ENCODE results near the gene CYP11A1.
"Not testable (repeated sequence)": the region's sequence is repeated elsewhere in the genome, so short reads cannot be mapped to it uniquely, and the experiment has no call there.

Gene CYP11A1

GRCh38 chr15:74373731-74374647 lies 6.5 kb upstream of the CYP11A1 start:
- peak; percentile 74 for DNase-seq

GRCh38 chr15:74373056-74373650 lies 5.7 kb upstream of the CYP11A1 start:
- DNase-seq = no peak

DNA sequence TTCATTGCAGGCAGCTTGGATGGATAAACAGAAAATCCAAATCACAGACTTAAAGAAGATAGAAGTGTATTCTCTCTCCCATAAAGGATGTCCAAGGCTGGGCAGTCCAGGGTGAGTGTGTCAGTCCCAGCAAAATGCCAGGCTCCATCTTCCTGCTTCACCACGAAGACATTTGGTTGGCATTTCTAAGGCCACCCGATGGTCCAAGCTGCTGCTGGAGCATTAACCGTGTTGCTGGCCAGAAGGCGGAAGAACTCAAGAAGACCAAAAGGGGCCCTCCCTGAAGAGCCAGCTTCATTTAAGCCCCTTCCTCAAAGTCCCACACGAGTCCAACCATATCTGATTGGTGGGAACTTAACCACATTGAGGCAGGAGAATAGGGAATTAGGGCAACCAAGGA lies 3.0 kb upstream of the CYP11A1 start:
- no peak for DNase-seq

- DNase-seq = no peak
Observed at GRCh38 chr15:74369756-74370155, 2.3 kb upstream of the CYP11A1 start.

DNA sequence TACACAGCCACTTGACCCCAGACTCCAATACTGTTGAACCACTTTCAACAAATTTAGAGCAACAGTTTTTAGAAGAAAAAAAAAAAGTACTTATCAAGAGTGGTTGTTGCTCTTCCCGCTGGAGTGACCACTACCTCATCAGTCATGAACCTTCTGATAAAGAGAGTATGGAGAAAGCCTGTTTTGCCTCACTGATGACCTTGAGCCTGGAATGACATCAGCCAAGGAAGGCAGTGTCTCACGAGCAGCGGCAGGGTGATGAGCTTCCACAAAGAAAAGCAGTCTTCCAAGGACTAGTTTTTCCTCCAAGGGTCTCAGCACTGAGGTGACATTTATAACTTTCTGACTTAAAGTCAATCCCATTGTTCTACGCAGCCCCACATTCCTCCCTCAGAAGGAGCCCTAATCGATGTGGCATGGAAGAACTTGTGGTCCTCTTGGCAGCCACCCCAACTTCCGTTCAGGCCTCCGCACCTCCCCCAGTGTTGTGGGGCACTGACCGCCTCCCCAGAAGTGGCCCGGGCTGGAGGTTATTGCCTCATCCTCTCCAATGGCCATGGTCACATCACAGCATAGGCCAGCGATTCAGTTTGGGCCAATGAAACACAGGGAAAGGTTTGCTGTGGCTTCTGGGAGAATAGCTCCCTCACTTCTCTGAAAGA lies 1.8 kb upstream of the CYP11A1 start:
- no peak for DNase-seq

- no peak for DNase-seq
Observed at GRCh38 chr15:74368121-74368520, 675 bp upstream of the CYP11A1 start.

DNA sequence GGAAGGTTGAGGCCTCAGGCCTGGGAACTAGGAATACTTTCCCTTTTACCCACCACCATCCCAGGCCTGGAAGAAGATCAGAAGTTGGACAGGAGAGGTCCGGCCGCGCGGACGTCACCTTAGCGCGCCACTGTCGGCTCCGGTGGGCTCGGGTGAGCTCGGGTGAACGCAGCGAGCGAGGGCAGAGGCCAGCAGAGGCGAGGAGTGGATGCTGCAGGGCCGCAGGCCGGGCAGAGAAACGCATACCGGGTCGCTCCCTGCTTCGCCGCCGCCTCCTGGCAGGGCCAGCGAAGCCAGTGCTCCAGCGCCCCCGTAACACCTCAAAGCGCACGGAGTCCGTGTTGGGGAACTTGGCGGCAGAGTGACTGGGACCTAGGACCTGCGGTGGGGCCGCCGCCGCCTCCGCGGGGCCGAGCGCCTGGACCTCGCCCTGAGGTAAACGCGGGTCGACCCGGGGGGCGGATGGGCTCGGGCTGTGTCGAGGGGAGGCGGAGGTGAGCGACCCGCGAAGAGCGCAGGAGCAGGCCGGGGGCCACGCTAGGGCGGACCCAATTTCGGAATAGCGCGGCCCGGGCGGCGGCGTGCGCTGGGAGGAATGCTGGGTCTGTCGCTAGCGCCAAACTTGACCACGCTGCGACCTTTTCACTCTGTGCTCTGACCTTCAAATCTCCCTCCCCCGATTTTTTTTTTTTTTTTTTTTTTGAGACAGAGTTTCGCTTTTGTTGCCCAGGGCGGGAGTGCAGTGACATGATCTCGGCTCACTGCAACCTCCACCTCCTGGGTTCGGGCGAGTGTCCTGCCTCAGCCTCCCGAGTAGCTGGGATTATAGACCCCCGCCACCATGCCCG lies 1.6 kb downstream of the CYP11A1 start:
- no peak for DNase-seq

- DNase-seq = no peak
Observed at GRCh38 chr15:74364936-74365597, 2.4 kb downstream of the CYP11A1 start.

- DNase-seq = no peak
Observed at GRCh38 chr15:74362482-74362881, 5.0 kb downstream of the CYP11A1 start.

DNA sequence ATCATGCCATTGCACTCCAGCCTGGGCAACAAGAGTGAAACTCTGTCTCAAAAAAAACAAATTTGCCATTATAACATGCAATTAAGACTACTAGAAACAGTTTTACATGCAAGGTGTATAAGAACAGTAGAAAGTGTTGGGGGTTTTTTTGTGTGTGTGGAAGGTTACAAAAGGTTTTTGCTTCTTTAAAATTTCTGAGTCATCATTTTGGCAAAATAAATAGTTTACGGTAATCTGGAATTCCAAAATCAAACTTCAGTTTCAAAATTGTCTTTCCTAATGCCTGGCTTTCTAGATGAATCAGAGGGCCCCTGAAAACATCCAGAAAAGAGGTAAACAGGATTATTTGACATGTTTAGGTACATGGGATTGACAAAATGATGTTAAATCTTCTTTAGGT lies 6.6 kb downstream of the CYP11A1 start:
- not testable (repeated sequence) for DNase-seq

DNA sequence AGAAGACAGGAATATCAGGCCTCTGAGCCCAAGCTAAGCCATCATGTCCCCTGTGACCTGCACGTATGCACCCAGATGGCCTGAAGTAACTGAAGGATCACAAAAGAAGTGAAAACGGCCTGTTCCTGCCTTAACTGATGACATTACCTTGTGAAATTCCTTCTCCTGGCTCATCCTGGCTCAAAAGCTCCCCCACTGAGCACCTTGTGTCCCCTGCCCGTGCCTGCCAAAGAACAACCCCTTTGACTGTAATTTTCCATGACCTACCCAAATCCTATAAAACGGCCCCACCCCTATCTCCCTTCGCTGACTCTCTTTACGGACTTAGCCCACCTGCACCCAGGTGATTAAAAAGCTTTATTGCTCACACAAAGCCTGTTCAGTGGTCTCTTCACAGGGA lies 8.1 kb downstream of the CYP11A1 start:
- DNase-seq = not testable (repeated sequence)

DNA sequence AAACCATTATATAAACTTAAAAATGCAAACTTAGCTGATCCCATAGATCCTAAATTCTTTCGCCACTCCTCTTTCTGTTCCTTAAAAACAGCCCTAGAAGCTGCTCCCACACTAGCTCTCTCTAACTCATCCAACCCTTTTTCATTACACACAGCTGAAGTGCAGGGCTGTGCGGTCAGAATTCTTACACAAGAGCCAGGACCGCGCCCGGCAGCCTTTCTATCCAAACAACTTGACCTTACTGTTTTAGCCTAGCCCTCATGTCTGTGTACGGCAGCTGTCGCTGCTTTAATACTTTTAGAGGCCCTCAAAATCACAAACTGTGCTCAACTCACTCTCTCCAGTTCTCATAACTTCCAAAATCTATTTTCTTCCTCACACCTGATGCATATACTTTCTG lies 9.9 kb downstream of the CYP11A1 start:
- not testable (repeated sequence) for DNase-seq

GRCh38 chr15:74356050-74356449 lies 11.4 kb downstream of the CYP11A1 start:
- DNase-seq = not testable (repeated sequence)

- not testable (repeated sequence) for DNase-seq
Observed at GRCh38 chr15:74353992-74354391, 13.5 kb downstream of the CYP11A1 start.

DNA sequence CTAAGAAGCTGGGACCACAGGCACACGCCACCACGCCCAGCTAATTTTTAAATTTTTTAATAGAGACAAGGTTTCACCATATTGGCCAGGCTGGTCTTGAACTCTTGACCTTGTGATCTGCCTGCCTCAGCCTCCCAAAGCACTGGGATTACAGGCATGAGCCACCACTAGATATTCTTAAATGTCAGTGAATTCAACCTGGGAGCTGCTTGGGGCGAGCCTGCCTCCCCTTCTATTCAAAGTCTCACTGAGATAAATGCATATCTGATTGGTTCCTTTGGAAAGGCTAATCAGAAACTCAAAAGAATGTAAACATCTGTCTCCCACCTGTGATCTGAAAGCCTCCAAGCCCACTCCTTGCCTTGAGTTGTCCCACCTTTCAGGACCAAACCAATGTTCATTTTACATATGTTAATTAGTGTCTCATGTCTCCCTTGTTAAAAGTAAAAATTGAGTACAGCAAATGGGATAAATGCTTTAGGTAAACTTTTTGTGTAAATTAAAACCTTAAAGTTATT lies 15.0 kb downstream of the CYP11A1 start:
- DNase-seq = no peak

DNA sequence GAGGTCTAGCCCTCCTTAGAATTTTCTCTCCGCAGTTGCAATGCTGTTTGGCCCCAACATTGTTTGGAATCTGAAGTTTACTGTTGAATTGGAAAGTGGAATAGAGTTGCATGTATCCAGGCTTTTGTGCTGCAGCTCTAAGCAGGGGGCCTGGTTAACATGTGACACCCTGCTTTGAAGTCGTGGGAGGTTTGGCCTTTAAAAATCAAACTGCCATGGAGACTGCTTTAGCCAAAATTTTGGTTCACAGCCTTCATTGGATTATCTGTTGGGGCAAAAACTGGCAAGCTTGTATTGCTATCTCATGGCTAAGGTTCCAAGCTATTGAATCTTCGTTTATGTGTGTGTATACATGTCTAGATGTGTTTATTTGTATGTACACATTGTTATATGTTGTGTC lies 15.8 kb downstream of the CYP11A1 start:
- DNase-seq = no peak

DNA sequence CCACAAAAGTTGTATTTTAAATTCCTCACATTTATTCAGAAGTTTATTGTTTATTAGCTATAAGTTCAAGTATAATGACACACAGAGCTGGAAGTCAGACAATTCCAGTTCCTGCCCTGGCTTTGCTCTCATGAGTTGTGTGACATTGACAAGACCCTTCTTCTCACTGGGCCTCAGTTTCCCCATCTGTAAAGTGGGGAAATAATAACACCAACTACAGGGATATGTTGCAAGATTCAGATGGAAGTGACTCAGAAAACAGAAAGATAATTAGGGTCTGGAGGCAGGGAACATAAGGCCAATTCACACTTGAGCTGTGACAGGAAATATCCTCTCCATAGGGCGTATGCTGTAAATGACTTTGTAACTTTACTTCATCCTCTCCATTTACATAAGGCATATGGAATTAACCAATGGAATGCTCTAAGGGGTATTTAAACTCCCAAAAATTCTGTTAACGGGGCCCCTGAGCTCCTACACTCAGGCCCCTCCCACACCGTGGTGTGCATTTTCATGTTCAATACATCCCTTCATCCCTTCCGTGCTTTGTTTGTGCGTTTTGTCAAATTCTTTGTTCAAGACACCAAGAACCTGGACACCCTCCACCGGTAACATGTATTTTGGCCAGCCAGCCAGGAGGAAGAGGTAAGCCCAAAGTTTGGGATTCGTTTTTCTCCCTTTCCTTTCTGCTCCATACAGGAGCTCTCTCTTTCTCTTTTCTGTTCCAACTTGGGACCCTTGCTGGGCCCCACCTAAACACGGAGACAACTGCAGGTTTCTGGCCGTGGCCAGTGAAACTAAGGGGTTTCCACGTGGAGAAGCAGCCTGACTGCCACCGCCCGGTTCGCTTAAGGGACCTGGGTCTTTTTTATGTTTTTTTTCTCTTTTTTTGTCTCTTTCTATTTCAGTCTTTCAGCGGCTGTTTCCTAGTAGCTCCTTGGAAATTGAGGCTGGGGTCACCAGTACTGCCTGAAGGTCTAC lies 16.9 kb downstream of the CYP11A1 start:
- DNase-seq = no peak

DNA sequence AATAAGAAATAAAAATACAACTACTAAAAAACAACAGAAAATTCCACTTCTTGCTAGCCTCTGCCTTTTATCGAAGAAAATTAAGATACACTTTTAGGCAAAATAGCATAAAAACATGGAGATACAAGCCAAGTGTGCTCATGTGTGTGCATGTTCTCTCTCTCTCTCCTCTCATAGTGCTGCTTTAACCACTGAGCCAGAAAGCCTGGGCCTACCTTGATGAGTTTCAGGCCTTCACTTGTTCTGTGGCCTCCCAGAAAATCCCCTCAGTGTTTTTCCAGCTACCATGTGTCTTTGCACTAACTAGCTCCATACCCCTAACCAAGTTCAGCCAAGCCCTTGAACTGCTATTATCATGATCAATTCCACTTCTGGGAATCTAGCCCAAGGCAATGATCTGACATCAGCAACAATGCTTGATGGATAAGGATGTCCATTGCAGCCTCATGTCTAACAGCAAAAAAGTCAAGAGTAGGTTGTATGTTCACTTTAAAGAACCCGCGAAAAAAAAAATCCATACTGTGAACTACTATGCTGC lies 18.1 kb downstream of the CYP11A1 start:
- no peak for DNase-seq

- no peak for DNase-seq
Observed at GRCh38 chr15:74347757-74348250, 19.6 kb downstream of the CYP11A1 start.

DNA sequence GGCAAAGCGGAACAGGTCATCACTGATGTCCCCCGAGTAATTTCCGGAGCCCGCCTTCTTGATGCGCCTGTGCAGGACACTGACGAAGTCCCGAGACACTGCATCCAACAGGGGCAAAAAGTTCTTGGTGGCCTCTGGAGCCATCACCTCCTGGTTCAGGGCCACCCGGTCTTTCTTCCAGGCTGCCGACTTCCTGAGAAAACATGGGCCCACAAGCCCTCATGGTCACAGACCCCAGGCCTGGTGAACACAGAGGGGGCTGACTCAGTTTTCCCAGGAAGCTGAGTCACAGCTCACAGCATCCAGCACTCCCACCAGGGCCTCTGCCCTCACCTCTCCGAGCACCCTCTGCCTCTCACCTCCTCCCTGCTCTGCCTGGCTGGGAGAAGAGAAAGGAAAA lies 22.4 kb downstream of the CYP11A1 start:
- DNase-seq = no peak

GRCh38 chr15:74343797-74344127 lies 23.7 kb downstream of the CYP11A1 start:
- DNase-seq = no peak
